HT-29 (cell line): Measurements from ENCODE around the gene PRICKLE3. TPM values are rescaled to one million over a fixed set of nuclear protein-coding genes. Genes with fewer than 3 reads are reported as not detected.
"Not testable (repeated sequence)": the region's sequence is repeated elsewhere in the genome, so short reads cannot be mapped to it uniquely, and the experiment has no call there.

ENCODE experiments used
- DNase-seq: peaks from one replicate; pipeline ENCODE4 v3.0.0-alpha.2; 2015; ENCODE audit warnings: low spot score
- total RNA-seq: library from RNA; depleted of rRNA; stranded (reverse); fragments of >200 nt; shearing (Covaris generic); gene quantifications from 2 replicates; pipeline ENCODE4 v1.2.3, GENCODE V29; 2014

PRICKLE3 gene
- total RNA-seq, 1 experiment from 2014 or later, result 22.3 TPM

- no peak for DNase-seq
Observed at GRCh38 chrX:49183701-49184281, 2.4 kb downstream of the PRICKLE3 start.

GRCh38 chrX:49179358-49179757 is 6.8 kb downstream of the PRICKLE3 start:
- no peak for DNase-seq

GRCh38 chrX:49178537-49178936 is 7.6 kb downstream of the PRICKLE3 start:
- no peak for DNase-seq

- no peak for DNase-seq
Observed at GRCh38 chrX:49177873-49178480, 8.2 kb downstream of the PRICKLE3 start.

DNA sequence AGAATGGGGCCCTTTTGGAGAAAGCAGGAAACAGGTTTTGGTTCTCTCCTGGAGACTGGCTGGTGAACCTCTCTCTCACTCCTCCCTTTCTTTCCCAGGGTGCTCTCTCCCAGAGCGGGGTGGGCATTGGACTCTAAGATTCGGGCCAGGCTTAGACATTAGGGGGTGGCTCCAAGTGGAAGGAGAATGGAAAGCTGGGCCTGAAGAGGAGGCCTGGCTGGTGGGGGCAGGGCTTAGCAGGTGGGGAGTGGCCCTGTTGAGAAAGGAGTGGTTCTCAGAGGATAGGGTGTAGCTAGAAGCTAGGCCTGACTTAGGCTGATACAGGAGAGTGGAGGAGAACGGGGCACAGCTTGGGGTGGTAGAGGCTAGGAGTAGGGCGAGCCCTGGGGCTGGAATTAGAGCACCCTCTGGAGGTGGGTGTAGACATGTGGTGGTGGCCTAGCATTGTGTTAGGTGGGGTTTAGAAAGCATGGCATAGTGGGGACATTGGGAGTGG is 8.8 kb downstream of the PRICKLE3 start:
- no peak for DNase-seq

GRCh38 chrX:49176421-49177326 is 9.5 kb downstream of the PRICKLE3 start:
- no peak for DNase-seq

GRCh38 chrX:49175435-49176274 is 10.5 kb downstream of the PRICKLE3 start:
- no peak for DNase-seq

GRCh38 chrX:49174723-49175122 is 11.4 kb downstream of the PRICKLE3 start:
- DNase-seq, result no peak

DNA sequence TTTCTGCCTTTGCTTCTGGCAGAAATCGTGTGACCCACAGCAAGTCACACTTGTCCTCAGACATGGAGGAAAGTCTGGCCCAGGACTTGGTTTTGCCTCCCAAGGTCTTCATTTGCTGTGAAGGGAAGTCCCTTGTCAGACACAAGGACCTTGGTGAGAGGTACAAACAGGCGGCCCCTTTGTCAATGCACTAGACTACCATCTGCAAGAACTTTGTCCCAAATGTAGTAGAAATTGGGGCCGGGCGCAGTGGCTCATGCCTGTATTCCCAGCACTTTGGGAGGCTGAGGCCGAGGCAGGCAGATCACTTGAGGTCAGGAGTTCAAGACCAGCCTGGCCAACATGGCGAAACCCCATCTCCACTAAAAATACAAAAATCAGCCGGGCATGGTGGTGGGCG is 12.6 kb downstream of the PRICKLE3 start:
- not testable (repeated sequence) for DNase-seq

GRCh38 chrX:49172280-49172780 is 13.8 kb downstream of the PRICKLE3 start:
- peak; percentile 49 for DNase-seq

- no peak for DNase-seq
Observed at GRCh38 chrX:49171752-49172279, 14.4 kb downstream of the PRICKLE3 start, which contains the start of gene PLP2. Gene PLP2 (plus strand): TSS chrX:49171898. CDS start chrX:49172001, 103 bp downstream.

- DNase-seq, result no peak
Observed at GRCh38 chrX:49167740-49168108, 18.4 kb downstream of the PRICKLE3 start.

- peak; percentile 71 for DNase-seq
Observed at GRCh38 chrX:49166914-49167739, 19.0 kb downstream of the PRICKLE3 start.

GRCh38 chrX:49165901-49166881 is 20.0 kb downstream of the PRICKLE3 start:
- peak; percentile 97 for DNase-seq

DNA sequence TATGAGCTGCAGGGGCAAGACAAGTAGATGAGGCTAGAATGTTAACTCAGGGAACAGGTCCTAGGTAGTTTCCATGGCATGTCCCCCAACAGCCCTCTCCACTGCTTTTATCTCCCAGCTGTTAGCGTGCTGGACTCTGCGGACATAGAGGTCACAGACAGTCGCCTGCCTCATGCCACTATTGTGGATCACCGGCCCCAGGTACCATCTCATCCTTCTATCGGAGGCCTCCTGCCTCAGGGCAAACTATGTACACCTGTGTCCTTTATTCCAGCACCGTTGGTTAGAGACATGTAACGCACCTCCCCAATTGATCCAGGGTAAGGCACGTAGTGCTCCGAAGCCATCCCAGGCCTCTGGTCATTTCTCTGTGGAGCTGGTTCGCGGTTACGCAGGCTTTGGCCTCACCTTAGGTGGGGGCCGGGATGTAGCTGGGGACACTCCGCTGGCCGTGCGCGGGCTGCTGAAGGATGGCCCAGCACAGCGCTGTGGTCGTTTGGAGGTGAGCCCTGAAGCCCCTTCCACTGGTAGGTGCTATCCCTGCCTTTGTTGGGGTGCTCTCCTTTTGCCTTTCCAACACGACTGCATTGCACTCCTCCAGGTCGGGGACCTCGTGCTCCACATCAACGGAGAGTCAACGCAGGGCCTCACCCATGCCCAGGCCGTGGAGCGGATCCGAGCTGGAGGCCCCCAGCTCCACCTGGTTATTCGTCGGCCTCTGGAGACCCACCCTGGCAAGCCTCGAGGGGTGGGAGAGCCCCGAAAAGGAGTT is 21.4 kb downstream of the PRICKLE3 start:
- DNase-seq, result no peak

DNA sequence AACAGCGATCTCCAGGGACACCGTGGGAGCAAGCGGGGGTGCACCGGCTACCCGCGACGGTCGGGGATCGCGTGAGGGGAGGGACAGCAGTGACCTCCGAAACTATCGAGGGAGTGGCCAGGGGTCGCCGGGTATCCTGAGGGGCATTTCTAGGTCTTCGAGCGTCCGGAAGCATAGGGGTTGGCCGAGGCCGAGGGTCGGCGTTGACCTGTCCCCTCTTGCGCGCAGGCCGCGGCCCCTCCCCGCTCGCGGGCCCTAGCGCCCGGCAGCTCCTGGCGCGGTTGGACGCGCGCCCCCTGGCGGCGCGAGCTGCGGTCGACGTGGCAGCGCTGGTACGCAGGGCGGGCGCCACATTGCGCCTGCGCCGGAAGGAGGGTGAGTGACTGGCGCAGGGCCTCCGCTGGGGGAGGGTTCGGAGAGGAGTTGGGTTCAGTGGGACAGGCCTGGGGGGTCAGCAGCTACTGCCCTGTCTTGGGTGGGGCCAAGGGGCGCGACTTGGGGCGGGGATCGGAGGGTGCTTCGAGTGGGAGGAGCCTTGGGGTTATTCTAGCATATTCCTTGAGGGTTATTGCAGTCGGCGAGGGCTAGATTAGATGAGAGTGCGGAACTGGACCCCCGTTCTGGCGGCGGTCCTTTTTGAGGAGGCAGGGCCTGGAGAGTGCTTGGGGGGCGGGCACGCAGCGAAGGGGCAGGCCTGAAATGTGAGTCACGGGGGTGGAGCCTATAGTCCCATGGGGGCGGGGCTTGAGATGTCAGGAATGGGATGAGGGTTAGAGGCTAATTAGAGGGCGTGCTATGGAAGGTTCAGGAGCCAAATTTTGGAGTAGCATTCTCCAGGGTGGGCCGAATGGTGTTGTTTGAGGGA is 22.4 kb downstream of the PRICKLE3 start:
- DNase-seq, result peak; percentile 86

DNA sequence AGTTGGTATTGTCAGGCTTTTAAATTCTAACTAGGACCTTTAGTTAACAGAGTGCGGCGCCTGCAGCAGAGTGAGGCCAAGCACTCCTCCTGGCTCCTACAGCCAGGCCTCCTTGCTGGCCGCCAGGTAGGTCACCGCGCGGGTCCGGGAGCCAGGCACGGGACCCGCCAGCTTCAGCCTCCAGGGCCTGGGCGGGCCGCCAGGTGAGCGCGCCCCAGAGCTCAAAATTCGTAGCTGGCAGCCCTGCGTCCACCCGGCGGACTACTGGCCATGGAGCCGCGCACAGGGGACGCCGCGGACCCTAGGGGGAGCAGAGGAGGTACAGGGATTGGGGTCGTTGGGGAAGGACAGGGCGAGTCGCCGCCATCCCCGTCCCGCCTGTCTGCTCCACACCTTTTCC is 23.6 kb downstream of the PRICKLE3 start, which contains the start of gene MAGIX:
TSS of gene MAGIX (plus strand) at position 139 of the 400 bp plus-strand sequence. CDS start at position 271, 132 bp downstream.
- DNase-seq, result no peak
